WTC11 (cell line): Measurements from ENCODE around the gene MOB3B. TPM values are rescaled to one million over a fixed set of nuclear protein-coding genes. Genes with fewer than 3 reads are reported as not detected.

ENCODE experiments used
- ATAC-seq: fragments of 200-7000 bp; cut with Tn5 transposase; 2 replicates; pipeline ENCODE4 v1.10.0; 2021; ENCODE audit warnings: mild to moderate bottlenecking, moderate library complexity
- CTCF ChIA-PET: fragments of 300-600 bp; sonication (Branson Sonifier 250); formaldehyde crosslinking; loops from one replicate; lab custom pipeline; 2021; ENCODE audit warnings: antibody characterized with exemption; lab: Charles Lee
- POLR2A ChIA-PET: fragments of 350-600 bp; sonication (Branson Sonifier 250); formaldehyde crosslinking; loops from one replicate; lab custom pipeline; 2021; ENCODE audit warnings: antibody characterized with exemption; lab: Charles Lee
- DNase-seq: peaks from one replicate; pipeline ENCODE4 v3.0.0; 2021; ENCODE audit warnings: low spot score
- H3K27ac Mint-ChIP-seq: 2 replicates; pipeline ENCODE4 v1.8.0; 2021; ENCODE audit warnings: mixed read lengths
- H3K27me3 Mint-ChIP-seq: 2 replicates; pipeline ENCODE4 v1.8.0; 2021; ENCODE audit warnings: low read depth, mild to moderate bottlenecking, moderate library complexity, mixed read lengths
- H3K36me3 Mint-ChIP-seq: 2 replicates; pipeline ENCODE4 v1.8.0; 2021; ENCODE audit warnings: mixed read lengths
- H3K4me1 Mint-ChIP-seq: 2 replicates; pipeline ENCODE4 v1.8.0; 2022; ENCODE audit warnings: mixed read lengths
- H3K4me3 Mint-ChIP-seq: 2 replicates; pipeline ENCODE4 v1.8.0; 2021; ENCODE audit warnings: mild to moderate bottlenecking, moderate library complexity, mixed read lengths
- H3K9me3 Mint-ChIP-seq: 2 replicates; pipeline ENCODE4 v1.8.0; 2021; ENCODE audit warnings: mixed read lengths
- ATF1 ChIP-seq: sonication (generic); formaldehyde crosslinking; IDR thresholded peaks from 2 replicates; pipeline ENCODE4 v1.8.1; 2023; ENCODE audit warnings: mild to moderate bottlenecking, moderate library complexity, missing genetic modification reagents
- CREM ChIP-seq: sonication (generic); formaldehyde crosslinking; IDR thresholded peaks from 2 replicates; pipeline ENCODE4 v1.8.1; 2022; ENCODE audit warnings: mild to moderate bottlenecking, missing genetic modification reagents, moderate library complexity
- EMX1 ChIP-seq: fragments of 250-450 bp; sonication (Bioruptor Pico); IDR thresholded peaks from 2 replicates; pipeline ENCODE4 v1.8.0; 2021; ENCODE audit warnings: mild to moderate bottlenecking
- FOXJ3 ChIP-seq: sonication (generic); formaldehyde crosslinking; IDR thresholded peaks from 2 replicates; pipeline ENCODE4 v1.9.0; 2021; ENCODE audit warnings: missing genetic modification reagents, mild to moderate bottlenecking, borderline replicate concordance
- FOXP4 ChIP-seq: sonication (generic); formaldehyde crosslinking; IDR thresholded peaks from 2 replicates; pipeline ENCODE4 v1.8.0; 2022; ENCODE audit warnings: mild to moderate bottlenecking, missing genetic modification reagents
- GABPB1 ChIP-seq: sonication (generic); formaldehyde crosslinking; IDR thresholded peaks from 2 replicates; pipeline ENCODE4 v1.8.1; 2023; ENCODE audit warnings: mild to moderate bottlenecking, missing genetic modification reagents
- IRF2 ChIP-seq: sonication (generic); formaldehyde crosslinking; IDR thresholded peaks from 2 replicates; pipeline ENCODE4 v1.8.0; 2022; ENCODE audit warnings: low read depth, missing genetic modification reagents, borderline replicate concordance
- JAZF1 ChIP-seq: fragments of 250-450 bp; sonication (Bioruptor Pico); IDR thresholded peaks from 2 replicates; pipeline ENCODE4 v1.9.0; 2021; ENCODE audit warnings: moderate library complexity, mild to moderate bottlenecking, inconsistent platforms
- JUN ChIP-seq: sonication (generic); formaldehyde crosslinking; IDR thresholded peaks from 2 replicates; pipeline ENCODE4 v1.8.0; 2023; ENCODE audit warnings: mild to moderate bottlenecking, missing genetic modification reagents
- MYBL2 ChIP-seq: sonication (generic); formaldehyde crosslinking; IDR thresholded peaks from 2 replicates; pipeline ENCODE4 v1.8.1; 2023; ENCODE audit warnings: mild to moderate bottlenecking, moderate library complexity, missing genetic modification reagents
- SMAD3 ChIP-seq: sonication (generic); formaldehyde crosslinking; IDR thresholded peaks from 2 replicates; pipeline ENCODE4 v1.8.0; 2022; ENCODE audit warnings: missing genetic modification reagents, mild to moderate bottlenecking, borderline replicate concordance
- SMAD4 ChIP-seq: sonication (generic); formaldehyde crosslinking; IDR thresholded peaks from 2 replicates; pipeline ENCODE4 v1.8.0; 2022; ENCODE audit warnings: mild to moderate bottlenecking, missing genetic modification reagents
- SP1 ChIP-seq: sonication (generic); formaldehyde crosslinking; conservative IDR thresholded peaks from 2 replicates; pipeline ENCODE4 v1.8.1; 2022; ENCODE audit warnings: missing genetic modification reagents
- TCF7 ChIP-seq: sonication (generic); formaldehyde crosslinking; IDR thresholded peaks from 2 replicates; pipeline ENCODE4 v1.8.0; 2022; ENCODE audit warnings: mild to moderate bottlenecking, low read depth, missing genetic modification reagents, moderate library complexity
- USF1 ChIP-seq: sonication (generic); formaldehyde crosslinking; IDR thresholded peaks from 2 replicates; pipeline ENCODE4 v1.8.0; 2022; ENCODE audit warnings: mild to moderate bottlenecking, missing genetic modification reagents
- ZNF121 ChIP-seq: sonication (generic); formaldehyde crosslinking; IDR thresholded peaks from 2 replicates; pipeline ENCODE4 v1.8.0; 2023; ENCODE audit warnings: missing genetic modification reagents
- ZNF232 ChIP-seq: sonication (generic); formaldehyde crosslinking; IDR thresholded peaks from 2 replicates; pipeline ENCODE4 v1.8.0; 2022; ENCODE audit warnings: mild to moderate bottlenecking, missing genetic modification reagents
- ZNF281 ChIP-seq: sonication (generic); formaldehyde crosslinking; IDR thresholded peaks from 2 replicates; pipeline ENCODE4 v1.8.0; 2023; ENCODE audit warnings: mild to moderate bottlenecking, missing genetic modification reagents
- ZNF396 ChIP-seq: fragments of 250-450 bp; sonication (Bioruptor Pico); IDR thresholded peaks from 2 replicates; pipeline ENCODE4 v1.8.0; 2021; ENCODE audit warnings: mild to moderate bottlenecking, moderate library complexity, borderline replicate concordance
- total RNA-seq: library from RNA; stranded (reverse); gene quantifications from 3 replicates; pipeline ENCODE4 v1.2.3, GENCODE V29; 2021
- TF ChIP-seq, protein P1 (sequence below): sonication (generic); formaldehyde crosslinking; conservative IDR thresholded peaks from 2 replicates; pipeline ENCODE4 v1.8.1; 2022; ENCODE audit warnings: mild to moderate bottlenecking, missing genetic modification reagents
- TF ChIP-seq, protein P2 (sequence below): sonication (generic); formaldehyde crosslinking; conservative IDR thresholded peaks from 2 replicates; pipeline ENCODE4 v1.8.1; 2023; ENCODE audit warnings: mild to moderate bottlenecking, low read depth, missing genetic modification reagents, moderate library complexity
- TF ChIP-seq, protein P3 (sequence below): sonication (generic); formaldehyde crosslinking; IDR thresholded peaks from 2 replicates; pipeline ENCODE4 v1.8.1; 2023; ENCODE audit warnings: mild to moderate bottlenecking, moderate library complexity, missing genetic modification reagents
- TF ChIP-seq, protein P4 (sequence below): sonication (generic); formaldehyde crosslinking; IDR thresholded peaks from 2 replicates; pipeline ENCODE4 v1.8.1; 2022; ENCODE audit warnings: mild to moderate bottlenecking, moderate library complexity, missing genetic modification reagents

The MOB3B gene
- total RNA-seq, 1 experiment from 2014 or later = 25.1 TPM

- Mint-ChIP-seq H3K4me1 (peaks cover 17% of the 10 kb centered on the region), H3K4me3 (no peak overlapping the region), H3K27ac (no peak overlapping the region), H3K9me3 (no peaks in the 10 kb centered on the region), H3K27me3 (no peaks in the 10 kb centered on the region)
- DNase-seq (no peak), ATAC-seq (no peak)
- CTCF ChIA-PET = interaction anchor here (1.0 kb wide), 1 partner anchor 28 kb away, joined by 3 read pairs; no protein-coding TSS in a partner anchor
- POLR2A ChIA-PET = no interaction called here
- TF ChIP-seq CREM (CRISPR knock-in tag) (no peak), FOXP4 (no peak), USF1 (CRISPR knock-in tag) (no peak), ZNF396 (no peak), TCF7 (CRISPR knock-in tag) (no peak), ZNF281 (CRISPR knock-in tag) (no peak), JAZF1 (CRISPR knock-in tag) (no peak), EMX1 (no peak), ZNF232 (CRISPR knock-in tag) (no peak), GABPB1 (CRISPR knock-in tag) (no peak)
- TF ChIP-seq, protein P1, sequence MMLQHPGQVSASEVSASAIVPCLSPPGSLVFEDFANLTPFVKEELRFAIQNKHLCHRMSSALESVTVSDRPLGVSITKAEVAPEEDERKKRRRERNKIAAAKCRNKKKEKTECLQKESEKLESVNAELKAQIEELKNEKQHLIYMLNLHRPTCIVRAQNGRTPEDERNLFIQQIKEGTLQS = no peak
- TF ChIP-seq, protein P2, sequence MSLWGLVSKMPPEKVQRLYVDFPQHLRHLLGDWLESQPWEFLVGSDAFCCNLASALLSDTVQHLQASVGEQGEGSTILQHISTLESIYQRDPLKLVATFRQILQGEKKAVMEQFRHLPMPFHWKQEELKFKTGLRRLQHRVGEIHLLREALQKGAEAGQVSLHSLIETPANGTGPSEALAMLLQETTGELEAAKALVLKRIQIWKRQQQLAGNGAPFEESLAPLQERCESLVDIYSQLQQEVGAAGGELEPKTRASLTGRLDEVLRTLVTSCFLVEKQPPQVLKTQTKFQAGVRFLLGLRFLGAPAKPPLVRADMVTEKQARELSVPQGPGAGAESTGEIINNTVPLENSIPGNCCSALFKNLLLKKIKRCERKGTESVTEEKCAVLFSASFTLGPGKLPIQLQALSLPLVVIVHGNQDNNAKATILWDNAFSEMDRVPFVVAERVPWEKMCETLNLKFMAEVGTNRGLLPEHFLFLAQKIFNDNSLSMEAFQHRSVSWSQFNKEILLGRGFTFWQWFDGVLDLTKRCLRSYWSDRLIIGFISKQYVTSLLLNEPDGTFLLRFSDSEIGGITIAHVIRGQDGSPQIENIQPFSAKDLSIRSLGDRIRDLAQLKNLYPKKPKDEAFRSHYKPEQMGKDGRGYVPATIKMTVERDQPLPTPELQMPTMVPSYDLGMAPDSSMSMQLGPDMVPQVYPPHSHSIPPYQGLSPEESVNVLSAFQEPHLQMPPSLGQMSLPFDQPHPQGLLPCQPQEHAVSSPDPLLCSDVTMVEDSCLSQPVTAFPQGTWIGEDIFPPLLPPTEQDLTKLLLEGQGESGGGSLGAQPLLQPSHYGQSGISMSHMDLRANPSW (CRISPR knock-in tag) = no peak
- TF ChIP-seq, protein P3, sequence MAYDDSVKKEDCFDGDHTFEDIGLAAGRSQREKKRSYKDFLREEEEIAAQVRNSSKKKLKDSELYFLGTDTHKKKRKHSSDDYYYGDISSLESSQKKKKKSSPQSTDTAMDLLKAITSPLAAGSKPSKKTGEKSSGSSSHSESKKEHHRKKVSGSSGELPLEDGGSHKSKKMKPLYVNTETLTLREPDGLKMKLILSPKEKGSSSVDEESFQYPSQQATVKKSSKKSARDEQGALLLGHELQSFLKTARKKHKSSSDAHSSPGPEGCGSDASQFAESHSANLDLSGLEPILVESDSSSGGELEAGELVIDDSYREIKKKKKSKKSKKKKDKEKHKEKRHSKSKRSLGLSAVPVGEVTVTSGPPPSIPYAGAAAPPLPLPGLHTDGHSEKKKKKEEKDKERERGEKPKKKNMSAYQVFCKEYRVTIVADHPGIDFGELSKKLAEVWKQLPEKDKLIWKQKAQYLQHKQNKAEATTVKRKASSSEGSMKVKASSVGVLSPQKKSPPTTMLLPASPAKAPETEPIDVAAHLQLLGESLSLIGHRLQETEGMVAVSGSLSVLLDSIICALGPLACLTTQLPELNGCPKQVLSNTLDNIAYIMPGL (CRISPR knock-in tag) = no peak
- TF ChIP-seq, all 79 proteins: peak for 0
- H3K36me3 Mint-ChIP-seq = no peaks in the 10 kb centered on the region
These were observed 248.8 kb downstream of the MOB3B start for GRCh38 chr9:27280860-27281259.

GRCh38 chr9:27280249-27280648 is 249.4 kb downstream of the MOB3B start:
- ATAC-seq = peak; percentile 46; the same call in 1 of the 2 replicates
- Mint-ChIP-seq H3K9me3 (no peaks in the 10 kb centered on the region), H3K4me3 (no peak overlapping the region), H3K4me1 (peaks cover 18% of the 10 kb centered on the region), H3K27me3 (no peaks in the 10 kb centered on the region), H3K36me3 (no peaks in the 10 kb centered on the region), H3K27ac (no peak overlapping the region)
- DNase-seq = no peak
- POLR2A ChIA-PET = interaction anchor here (0.6 kb wide), 1 partner anchor 640 kb away, joined by 3 read pairs; no protein-coding TSS in a partner anchor
- CTCF ChIA-PET = interaction anchor here (1.0 kb wide), 1 partner anchor 29 kb away, joined by 3 read pairs; no protein-coding TSS in a partner anchor
- TF ChIP-seq MYBL2 (CRISPR knock-in tag) (no peak), FOXJ3 (CRISPR knock-in tag) (no peak), ZNF121 (no peak), SMAD4 (CRISPR knock-in tag) (no peak), TCF7 (CRISPR knock-in tag) (no peak), SP1 (CRISPR knock-in tag) (no peak), IRF2 (no peak), ATF1 (CRISPR knock-in tag) (no peak), SMAD3 (CRISPR knock-in tag) (no peak), JUN (no peak)
- TF ChIP-seq, protein P4, sequence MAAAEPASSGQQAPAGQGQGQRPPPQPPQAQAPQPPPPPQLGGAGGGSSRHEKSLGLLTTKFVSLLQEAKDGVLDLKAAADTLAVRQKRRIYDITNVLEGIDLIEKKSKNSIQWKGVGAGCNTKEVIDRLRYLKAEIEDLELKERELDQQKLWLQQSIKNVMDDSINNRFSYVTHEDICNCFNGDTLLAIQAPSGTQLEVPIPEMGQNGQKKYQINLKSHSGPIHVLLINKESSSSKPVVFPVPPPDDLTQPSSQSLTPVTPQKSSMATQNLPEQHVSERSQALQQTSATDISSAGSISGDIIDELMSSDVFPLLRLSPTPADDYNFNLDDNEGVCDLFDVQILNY (CRISPR knock-in tag) = no peak
